ENCODE results near the gene CUX1.

- no peak for TF ChIP-seq CTCF (IDR thresholded peaks at IDR 0.05)
- TF ChIP-seq POLR2A (IDR thresholded peaks at IDR 0.05), result no peak
These were observed 368.9 kb downstream of the CUX1 start for GRCh38 chr7:102186306-102186705.

Data from esophagus squamous epithelium (tissue), 4 donors.